ENCODE results near the gene VEGFA.

- TF ChIP-seq EZH2 (IDR thresholded peaks at IDR 0.05; ENCODE audit: insufficient read depth, poor library complexity, severe bottlenecking) (no peak), EZH2phosphoT487 (IDR thresholded peaks at IDR 0.05; ENCODE audit: insufficient read depth, low read depth) (no peak)
Measured at GRCh38 chr6:43785220-43785752, 15.3 kb downstream of the VEGFA start.

All from GM23248 (cell line).